NCI-H82 (cell line): ENCODE results near the gene ZSCAN18.

Experiments
- DNase-seq: peaks from one replicate; lab custom pipeline; 2025; lab: John Stamatoyannopoulos, UW

The ZSCAN18 gene

GRCh38 chr19:58086825-58087710 lies 11.0 kb downstream of the ZSCAN18 start:
- DNase-seq, result no peak

GRCh38 chr19:58085348-58085875 lies 12.6 kb downstream of the ZSCAN18 start:
- DNase-seq, result no peak

GRCh38 chr19:58084596-58085347 lies 13.3 kb downstream of the ZSCAN18 start:
- DNase-seq, result no peak

- no peak for DNase-seq
Observed at GRCh38 chr19:58083021-58083420, 15.0 kb downstream of the ZSCAN18 start.

- DNase-seq, result no peak
Observed at GRCh38 chr19:58079792-58080191, 18.2 kb downstream of the ZSCAN18 start.

GRCh38 chr19:58067240-58067912 lies 30.7 kb downstream of the ZSCAN18 start:
- DNase-seq, result no peak

GRCh38 chr19:58063712-58064111 lies 34.3 kb downstream of the ZSCAN18 start:
- no peak for DNase-seq

- no peak for DNase-seq
Observed at GRCh38 chr19:58060231-58060630, 37.8 kb downstream of the ZSCAN18 start.

- DNase-seq, result no peak
Observed at GRCh38 chr19:58059671-58060078, 38.4 kb downstream of the ZSCAN18 start.

- peak; percentile 79 for DNase-seq
Observed at GRCh38 chr19:58059003-58059670, 38.9 kb downstream of the ZSCAN18 start, which contains the start of gene ZNF135. Gene ZNF135 (plus strand): TSS chr19:58059282. CDS start chr19:58060003, 721 bp downstream.

GRCh38 chr19:58058467-58058866 lies 39.6 kb downstream of the ZSCAN18 start:
- DNase-seq, result no peak

- no peak for DNase-seq
Observed at GRCh38 chr19:58056861-58057260, 41.2 kb downstream of the ZSCAN18 start.

- DNase-seq, result no peak
Observed at GRCh38 chr19:58056261-58056660, 41.8 kb downstream of the ZSCAN18 start.

- DNase-seq, result peak; percentile 42
Observed at GRCh38 chr19:58054901-58055874, 42.8 kb downstream of the ZSCAN18 start.

- DNase-seq, result no peak
Observed at GRCh38 chr19:58053480-58054156, 44.4 kb downstream of the ZSCAN18 start.

GRCh38 chr19:58052256-58052655 lies 45.8 kb downstream of the ZSCAN18 start:
- DNase-seq, result no peak

GRCh38 chr19:58047672-58048071 lies 50.4 kb downstream of the ZSCAN18 start:
- DNase-seq, result no peak

- DNase-seq, result no peak
Observed at GRCh38 chr19:58046856-58047255, 51.2 kb downstream of the ZSCAN18 start.

- DNase-seq, result no peak
Observed at GRCh38 chr19:58045411-58046050, 52.5 kb downstream of the ZSCAN18 start.
